Measurements from ENCODE around the gene OASL.
A peak's percentile ranks its signal among the peaks of the same experiment; 100 is the strongest.

The OASL gene

GRCh38 chr12:121021754-121022153 lies 17.3 kb downstream of the OASL start:
- H3K4me3 ChIP-seq (ENCODE audit: low read depth, low read length), result no peak overlapping the region
- DNase-seq, result no peak
- H3K27me3 ChIP-seq, result no peaks in the 10 kb centered on the region
- H3K36me3 ChIP-seq, result no peaks in the 10 kb centered on the region
- TF ChIP-seq CTCF (IDR thresholded peaks at IDR 0.05; ENCODE audit: low read depth, low read length), result no peak
- no peaks in the 10 kb centered on the region; the same call in 1 of the 2 replicates for H3K4me1 ChIP-seq
- no peaks in the 10 kb centered on the region for H3K9me3 ChIP-seq

- H3K27me3 ChIP-seq, result no peaks in the 10 kb centered on the region
- H3K36me3 ChIP-seq, result no peaks in the 10 kb centered on the region
- H3K4me3 ChIP-seq (ENCODE audit: low read depth, low read length), result no peak overlapping the region
- H3K9me3 ChIP-seq, result no peaks in the 10 kb centered on the region
- no peak for DNase-seq
- no peak for TF ChIP-seq CTCF (IDR thresholded peaks at IDR 0.05; ENCODE audit: low read depth, low read length)
- H3K4me1 ChIP-seq, result no peaks in the 10 kb centered on the region
Measured at GRCh38 chr12:121018860-121019617, 20.0 kb downstream of the OASL start.

- DNase-seq, result no peak
- Histone ChIP-seq H3K4me1 (no peaks in the 10 kb centered on the region), H3K4me3 (ENCODE audit: low read depth, low read length) (no peak overlapping the region), H3K36me3 (no peaks in the 10 kb centered on the region), H3K27me3 (no peaks in the 10 kb centered on the region), H3K9me3 (no peaks in the 10 kb centered on the region)
- TF ChIP-seq CTCF (IDR thresholded peaks at IDR 0.05; ENCODE audit: low read depth, low read length), result no peak
Measured at GRCh38 chr12:121017966-121018491, 21.0 kb downstream of the OASL start.

- peak; percentile 93 for DNase-seq
- H3K4me3 ChIP-seq (ENCODE audit: low read depth, low read length), result peak within 1 kb of the TSS; percentile 99
- TF ChIP-seq CTCF (IDR thresholded peaks at IDR 0.05; ENCODE audit: low read depth, low read length), result no peak
- no peaks in the 10 kb centered on the region for H3K27me3 ChIP-seq
- H3K9me3 ChIP-seq, result no peaks in the 10 kb centered on the region
- no peaks in the 10 kb centered on the region for H3K4me1 ChIP-seq
- peaks cover 4% of the 10 kb centered on the region; the same call in 1 of the 2 replicates for H3K36me3 ChIP-seq
Measured at GRCh38 chr12:121015825-121016766, 22.9 kb downstream of the OASL start, which contains the start of gene C12orf43. C12orf43 (minus strand) TSS chr12:121016487; CDS start chr12:121016474, 13 bp downstream.

- Histone ChIP-seq H3K9me3 (no peaks in the 10 kb centered on the region), H3K27me3 (no peaks in the 10 kb centered on the region), H3K36me3 (peaks cover 27% of the 10 kb centered on the region), H3K4me3 (ENCODE audit: low read depth, low read length) (no peak overlapping the region), H3K4me1 (no peaks in the 10 kb centered on the region)
- no peak for DNase-seq
- TF ChIP-seq CTCF (IDR thresholded peaks at IDR 0.05; ENCODE audit: low read depth, low read length), result 0 out of 2 replicates have a peak, but pooled peaks have one; percentile 3
Measured at GRCh38 chr12:121013715-121014114, 25.3 kb downstream of the OASL start.

Measured in BE2C (cell line).